ENCODE data around the gene WDR7. TPM values are rescaled to one million over a fixed set of nuclear protein-coding genes. Genes with fewer than 3 reads are reported as not detected.
A peak's percentile ranks its signal among the peaks of the same experiment; 100 is the strongest.

The WDR7 gene
- total RNA-seq, 1 donor from 2014 or later: 20.4 TPM

GRCh38 chr18:56936457-56936856 is 285.3 kb downstream of the WDR7 start:
- no peak for DNase-seq (ENCODE audit: low spot score)

GRCh38 chr18:56937874-56938430 is 286.8 kb downstream of the WDR7 start:
- no peak for DNase-seq (ENCODE audit: low spot score)

GRCh38 chr18:56945171-56946083 is 294.3 kb downstream of the WDR7 start:
- no peak for DNase-seq (ENCODE audit: low spot score)

DNA sequence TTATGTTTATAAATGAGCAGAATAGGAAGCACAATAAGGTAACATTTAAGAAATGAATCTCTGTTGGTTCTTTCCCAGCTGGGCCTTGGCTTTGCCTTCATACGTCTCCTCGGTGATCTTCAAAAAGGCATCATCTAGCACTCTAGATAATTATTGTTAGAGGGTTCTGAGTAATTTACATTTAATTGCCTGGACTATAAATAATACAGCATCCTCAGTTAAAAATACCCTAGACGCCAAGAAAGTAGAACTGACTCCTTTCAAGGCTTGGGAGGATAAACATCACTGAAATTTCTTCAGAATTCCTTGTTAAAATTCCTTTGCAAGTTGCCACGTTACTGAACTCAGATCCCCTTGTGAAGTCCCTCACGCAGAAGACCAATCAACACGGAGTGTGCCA is 296.1 kb downstream of the WDR7 start:
- DNase-seq (ENCODE audit: low spot score): no peak

DNA sequence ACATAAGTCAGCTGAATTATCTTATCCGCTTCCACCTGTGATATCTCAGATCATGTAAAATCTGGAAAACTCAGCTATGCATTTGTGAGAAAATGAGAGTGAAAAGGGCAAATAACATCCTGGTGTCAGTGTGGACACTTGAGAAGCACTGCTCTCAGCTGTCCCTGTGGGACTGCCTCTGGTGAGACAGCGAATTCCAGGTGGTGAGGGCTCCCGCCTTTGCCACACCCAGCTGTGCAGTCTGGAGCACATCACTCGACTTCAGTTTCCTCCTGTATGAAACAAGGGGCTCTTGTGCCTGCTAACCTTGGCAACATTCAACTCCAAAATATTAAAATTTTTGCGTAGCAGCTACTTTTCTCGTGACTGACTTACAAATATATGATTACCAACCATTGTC is 300.9 kb downstream of the WDR7 start:
- DNase-seq (ENCODE audit: low spot score): no peak

DNA sequence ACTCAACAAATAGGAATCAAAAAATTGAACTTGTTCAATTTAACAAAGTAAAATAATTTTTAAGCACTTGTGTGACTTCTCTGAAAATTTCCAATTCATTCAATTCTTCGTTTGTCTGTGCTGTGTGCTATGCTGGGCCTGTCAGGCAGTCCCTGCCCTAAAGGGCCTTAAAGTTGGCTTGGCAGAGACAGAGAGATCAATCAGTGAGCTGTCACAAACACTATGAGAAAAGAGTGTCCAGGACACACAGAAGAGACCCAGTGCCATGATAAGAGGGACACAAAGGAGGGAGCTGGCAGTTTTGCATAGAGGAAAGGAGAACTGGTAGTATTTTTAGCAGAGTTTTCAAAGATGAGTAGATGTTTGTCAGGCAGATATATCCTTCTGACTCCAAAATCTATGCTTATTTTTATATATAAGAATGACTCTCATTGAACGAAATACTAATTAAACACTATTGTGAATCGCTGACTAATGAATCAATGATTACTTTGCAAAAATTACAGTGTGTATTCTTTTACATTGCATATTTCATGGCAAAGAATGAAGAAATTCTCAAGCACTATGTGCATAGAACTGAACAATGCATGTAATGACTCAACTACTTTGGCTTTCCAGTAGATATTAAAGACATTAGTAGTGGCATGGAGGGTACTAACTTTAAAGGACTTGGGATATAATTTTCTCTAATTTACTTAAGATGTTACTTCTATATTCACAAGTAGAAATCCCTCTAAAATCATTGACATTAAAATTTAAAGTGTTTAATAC is 302.5 kb downstream of the WDR7 start:
- no peak for DNase-seq (ENCODE audit: low spot score)

- DNase-seq (ENCODE audit: low spot score): no peak
Measured at GRCh38 chr18:56955490-56955889, 304.3 kb downstream of the WDR7 start.

- DNase-seq (ENCODE audit: low spot score): no peak
Measured at GRCh38 chr18:56959120-56959519, 308.0 kb downstream of the WDR7 start.

- no peak for DNase-seq (ENCODE audit: low spot score)
Measured at GRCh38 chr18:56962322-56962721, 311.2 kb downstream of the WDR7 start.

DNA sequence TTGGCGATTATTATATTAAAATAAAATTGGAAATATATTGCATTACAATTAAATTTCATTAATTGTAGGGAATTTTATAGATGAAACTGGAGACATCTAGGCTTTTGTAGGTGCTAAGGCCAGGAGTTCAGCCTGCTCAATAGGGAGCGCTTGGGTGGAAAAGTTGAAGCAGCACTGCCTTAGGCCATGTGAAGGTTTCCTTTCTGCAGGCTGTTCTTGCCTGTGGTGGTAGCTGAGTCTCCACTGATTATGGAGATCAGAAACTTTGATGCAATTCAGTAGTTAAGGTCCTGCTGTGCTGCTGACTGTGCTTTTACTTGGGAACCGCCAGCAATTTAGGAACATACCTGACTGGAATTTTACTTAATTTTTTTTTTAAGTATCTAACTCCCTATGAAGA is 315.9 kb downstream of the WDR7 start:
- no peak for DNase-seq (ENCODE audit: low spot score)

- DNase-seq (ENCODE audit: low spot score): no peak
Measured at GRCh38 chr18:56973487-56973886, 322.3 kb downstream of the WDR7 start.

GRCh38 chr18:56974141-56974540 is 323.0 kb downstream of the WDR7 start:
- no peak for DNase-seq (ENCODE audit: low spot score)

- no peak for DNase-seq (ENCODE audit: low spot score)
Measured at GRCh38 chr18:56975276-56975675, 324.1 kb downstream of the WDR7 start.

DNA sequence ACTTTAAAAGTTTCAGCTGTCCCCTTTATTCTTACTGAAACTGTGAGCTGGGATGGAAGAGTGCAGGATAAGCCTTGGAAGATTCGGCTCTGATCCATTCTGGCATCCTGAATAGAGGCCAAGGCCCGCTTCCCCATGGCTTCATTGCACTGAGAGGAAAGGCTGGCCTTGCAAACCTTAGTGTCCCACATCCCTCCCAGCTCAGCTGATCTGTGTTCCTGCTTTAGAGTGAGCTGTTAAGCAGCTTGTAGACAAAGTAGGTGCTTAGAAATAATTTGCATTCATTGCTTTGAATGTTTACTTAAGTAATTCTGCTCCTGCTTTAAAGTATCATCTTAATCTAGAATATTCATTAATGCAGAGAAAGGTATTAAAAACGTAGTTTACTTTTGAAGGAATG is 326.1 kb downstream of the WDR7 start:
- DNase-seq (ENCODE audit: low spot score): no peak

GRCh38 chr18:56977771-56978170 is 326.6 kb downstream of the WDR7 start:
- no peak for DNase-seq (ENCODE audit: low spot score)

DNA sequence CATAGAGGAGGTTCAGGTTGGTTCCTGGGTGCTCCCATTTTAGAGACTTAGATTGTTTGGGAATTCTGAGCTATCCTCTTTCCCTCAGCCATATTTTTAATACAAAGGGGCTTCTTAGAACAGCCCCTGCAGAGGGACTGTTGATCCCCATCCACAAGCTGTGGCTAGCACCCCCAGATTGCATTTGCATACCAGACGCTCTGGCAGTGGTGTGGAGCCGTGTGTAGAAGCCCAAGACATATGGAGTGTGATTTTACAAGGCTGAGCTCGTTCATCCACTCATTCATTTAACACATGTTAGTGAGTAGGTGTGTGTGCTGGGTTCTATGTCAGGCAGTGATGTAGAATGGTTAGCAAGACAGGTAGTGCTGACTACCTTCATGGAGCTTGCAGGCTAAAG is 329.0 kb downstream of the WDR7 start:
- no peak for DNase-seq (ENCODE audit: low spot score)

- DNase-seq (ENCODE audit: low spot score): no peak
Measured at GRCh38 chr18:56982766-56983165, 331.6 kb downstream of the WDR7 start.

DNA sequence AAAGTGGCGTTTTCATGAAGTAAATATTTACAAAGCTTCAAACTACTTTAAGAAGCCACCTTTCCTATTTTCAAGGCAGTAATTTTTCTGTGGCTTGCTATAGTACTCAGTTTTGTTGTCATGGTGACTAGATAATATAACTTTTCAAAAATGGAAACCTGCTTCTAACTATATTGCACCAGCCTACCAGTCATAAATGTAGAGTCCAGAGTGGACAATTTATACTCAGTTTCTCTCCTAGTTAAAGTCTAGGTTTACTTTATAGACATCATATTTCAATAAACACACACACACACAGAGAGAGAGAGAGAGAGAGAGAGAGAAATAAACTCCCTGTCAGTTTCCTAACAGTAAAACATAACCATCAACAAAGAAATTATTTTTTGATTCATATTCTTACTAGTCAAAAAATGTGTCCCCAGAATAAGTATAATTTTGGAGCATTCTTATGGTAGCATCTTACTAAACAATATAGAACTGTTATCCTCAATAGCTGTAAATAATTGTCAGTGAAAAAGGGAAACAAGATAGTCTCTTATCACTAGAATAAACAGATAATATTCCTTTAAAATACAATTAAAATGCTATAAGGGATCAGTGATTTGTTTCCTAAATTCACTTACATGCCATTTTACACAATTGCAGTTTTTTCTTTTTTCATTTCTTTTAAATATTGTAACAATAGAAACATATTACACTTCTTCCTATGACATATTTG is 332.3 kb downstream of the WDR7 start:
- no peak for DNase-seq (ENCODE audit: low spot score)

- DNase-seq (ENCODE audit: low spot score): peak; percentile 43
Measured at GRCh38 chr18:56984731-56985130, 333.6 kb downstream of the WDR7 start.

DNA sequence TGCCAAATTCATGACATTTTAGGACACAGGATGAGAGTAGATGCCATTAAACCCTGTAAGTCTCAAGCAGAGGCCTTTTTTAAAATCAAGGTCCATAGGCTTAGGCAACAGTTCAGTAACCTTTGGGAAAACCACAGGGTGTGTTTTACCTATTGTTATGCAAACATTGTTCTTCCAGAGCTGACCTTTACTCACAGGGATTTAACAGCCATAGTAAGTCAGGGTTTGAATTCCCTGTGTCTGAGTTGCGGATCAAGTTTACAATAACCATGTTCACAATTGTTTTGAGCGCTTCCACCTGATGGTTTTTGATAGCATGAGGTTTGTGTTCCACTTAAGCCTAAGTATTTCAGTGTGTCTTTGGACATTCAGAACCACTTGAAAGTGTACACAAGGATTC is 335.7 kb downstream of the WDR7 start:
- no peak for DNase-seq (ENCODE audit: low spot score)

- DNase-seq (ENCODE audit: low spot score): no peak
Measured at GRCh38 chr18:56987236-56987635, 336.1 kb downstream of the WDR7 start.

DNA sequence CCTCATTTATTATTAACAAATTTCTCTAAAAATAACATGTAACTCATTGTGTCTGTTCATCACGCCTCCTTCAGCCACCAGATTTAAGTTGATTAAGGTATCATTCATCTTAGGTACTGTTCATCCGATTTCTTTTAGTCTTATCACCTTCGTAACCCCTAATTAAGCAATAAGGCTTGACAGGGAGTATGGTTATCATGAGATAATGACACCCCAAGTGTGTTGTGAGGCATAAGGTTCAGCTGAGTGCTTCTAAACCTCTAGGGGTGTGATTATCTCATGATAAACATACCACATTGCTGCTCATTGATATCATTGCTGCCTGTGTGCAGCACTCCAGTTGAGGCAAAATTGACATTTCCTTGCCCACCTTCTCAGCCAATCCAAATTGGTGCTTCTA is 336.9 kb downstream of the WDR7 start:
- DNase-seq (ENCODE audit: low spot score): no peak
